CD8-positive, alpha-beta memory T cell (primary cell): Measurements from ENCODE around the gene DDX51. TPM values are rescaled to one million over a fixed set of nuclear protein-coding genes. Genes with fewer than 3 reads are reported as not detected.

Experiments used
- CTCF ChIA-PET: fragments of 350-600 bp; sonication (Branson Sonifier 250); formaldehyde crosslinking; loops from one replicate; lab custom pipeline; 2021; ENCODE audit warnings: antibody characterized with exemption; lab: Charles Lee
- POLR2A ChIA-PET: fragments of 350-600 bp; sonication (Branson Sonifier 250); formaldehyde crosslinking; loops from one replicate; lab custom pipeline; 2021; ENCODE audit warnings: antibody characterized with exemption; lab: Charles Lee
- DNase-seq, 5 donors: peaks; one replicate each; pipeline versions ENCODE4 v3.0.0 to v3.0.0-alpha.2; 2020 to 2022; ENCODE audit warnings: mixed read lengths in 1 of 5
- H3K27ac ChIP-seq: one replicate; pipeline ENCODE4 v1.7.0; 2013; ENCODE audit warnings: low read depth, mild to moderate bottlenecking, low read length, moderate library complexity
- H3K27me3 ChIP-seq: 2 replicates; pipeline ENCODE4 v1.7.0; 2013; ENCODE audit warnings: low read length, mild to moderate bottlenecking; ENCODE audit not compliant: insufficient read depth, poor library complexity, severe bottlenecking
- H3K36me3 ChIP-seq: 2 replicates; pipeline ENCODE4 v1.7.0; 2013; ENCODE audit warnings: mild to moderate bottlenecking, low read length, moderate library complexity; ENCODE audit not compliant: insufficient read depth
- H3K4me1 ChIP-seq: 2 replicates; pipeline ENCODE4 v1.7.0; 2013; ENCODE audit warnings: mild to moderate bottlenecking, low read length, moderate library complexity; ENCODE audit not compliant: insufficient read depth
- H3K4me3 ChIP-seq: 2 replicates; pipeline ENCODE4 v1.7.0; 2013; ENCODE audit warnings: mild to moderate bottlenecking, low read length
- H3K9me3 ChIP-seq: 2 replicates; pipeline ENCODE4 v1.7.0; 2013; ENCODE audit warnings: mild to moderate bottlenecking, low read length
- H3K27ac Mint-ChIP-seq, 8 donors: one replicate each; pipeline ENCODE4 v1.8.0; 2020 to 2021; ENCODE audit warnings: mixed read lengths in 8 of 8, mild to moderate bottlenecking in 6 of 8, inconsistent platforms in 3 of 8, moderate library complexity in 3 of 8
- H3K27me3 Mint-ChIP-seq, 2 donors: one replicate each; pipeline ENCODE4 v1.8.0; 2020 to 2021; ENCODE audit warnings: mixed read lengths in 2 of 2, mild to moderate bottlenecking in 1 of 2, moderate library complexity in 1 of 2
- H3K36me3 Mint-ChIP-seq, 3 donors: one replicate each; pipeline ENCODE4 v1.8.0; 2020 to 2021; ENCODE audit warnings: mixed read lengths in 3 of 3, inconsistent platforms in 1 of 3, mild to moderate bottlenecking in 1 of 3
- H3K4me1 Mint-ChIP-seq, 3 donors: one replicate each; pipeline ENCODE4 v1.8.0; 2020 to 2021; ENCODE audit warnings: mixed read lengths in 3 of 3, inconsistent platforms in 1 of 3, mild to moderate bottlenecking in 1 of 3
- H3K4me3 Mint-ChIP-seq, 7 donors: one replicate each; pipeline ENCODE4 v1.8.0; 2020 to 2021; ENCODE audit warnings: mixed read lengths in 7 of 7, mild to moderate bottlenecking in 6 of 7, moderate library complexity in 4 of 7, inconsistent platforms in 2 of 7
- H3K9me3 Mint-ChIP-seq, 5 donors: one replicate each; pipeline ENCODE4 v1.8.0; 2020 to 2022; ENCODE audit warnings: mixed read lengths in 5 of 5, mild to moderate bottlenecking in 3 of 5, moderate library complexity in 2 of 5, inconsistent platforms in 1 of 5
- polyA plus RNA-seq: library from polyadenylated mRNA; unstranded; fragments of 300-500 nt; fragmentation: Illumina TruSeq; gene quantifications from one replicate; pipeline ENCODE4 v1.2.3, GENCODE V29; 2021
- total RNA-seq, 2 experiments: library from RNA; stranded (reverse); gene quantifications; one replicate each; pipeline ENCODE4 v1.2.3, GENCODE V29; 2021

DDX51 gene
- total and polyA plus RNA-seq, 3 experiments from 2014 or later = 14.1 to 36.4 (median 35.2) TPM

GRCh38 chr12:132163041-132163910, 19.2 kb upstream of the DDX51 start:
- H3K4me1 Mint-ChIP-seq = peaks cover 7 to 24% (median 8%) of the 10 kb centered on the region in 3 donors
- H3K9me3 Mint-ChIP-seq = no peaks in the 10 kb centered on the region
- no peak overlapping the region for H3K27ac ChIP-seq
- no peaks in the 10 kb centered on the region for H3K27me3 Mint-ChIP-seq
- no peaks in the 10 kb centered on the region for H3K27me3 ChIP-seq
- no peaks in the 10 kb centered on the region for H3K36me3 ChIP-seq
- peak overlapping the region in 3 of 7 donors; percentile 37 to 62 (median 52) for H3K4me3 Mint-ChIP-seq
- ChIA-PET POLR2A (interaction anchor here (1.3 kb wide), 1 partner anchor 22 kb away, joined by 4 read pairs; no protein-coding TSS in a partner anchor), CTCF (interaction anchor here (1.2 to 1.9 kb wide), 3 partner anchors 9 to 56 kb away, joined by 3 to 5 read pairs (median 4); no protein-coding TSS in a partner anchor)
- H3K4me1 ChIP-seq = peaks cover 26% of the 10 kb centered on the region
- DNase-seq = peak in 1 of 5 donors; percentile 39
- no peaks in the 10 kb centered on the region for H3K36me3 Mint-ChIP-seq
- H3K27ac Mint-ChIP-seq = peak overlapping the region in 2 of 8 donors; percentile 11 to 27
- no peak overlapping the region for H3K4me3 ChIP-seq
- H3K9me3 ChIP-seq = no peaks in the 10 kb centered on the region

- no peaks in the 10 kb centered on the region for H3K27me3 ChIP-seq
- H3K9me3 ChIP-seq = no peaks in the 10 kb centered on the region
- H3K4me3 Mint-ChIP-seq = peak overlapping the region in 4 of 7 donors; percentile 15 to 59 (median 28)
- H3K4me1 Mint-ChIP-seq = peaks cover 7 to 24% (median 8%) of the 10 kb centered on the region in 3 donors
- peak in 2 of 5 donors; percentile 33 to 44 for DNase-seq
- H3K27me3 Mint-ChIP-seq = no peaks in the 10 kb centered on the region
- H3K36me3 ChIP-seq = no peaks in the 10 kb centered on the region
- no peaks in the 10 kb centered on the region for H3K36me3 Mint-ChIP-seq
- CTCF ChIA-PET = interaction anchor here (1.2 to 1.9 kb wide), 3 partner anchors 9 to 57 kb away, joined by 3 to 5 read pairs (median 4); no protein-coding TSS in a partner anchor
- peaks cover 21% of the 10 kb centered on the region for H3K4me1 ChIP-seq
- POLR2A ChIA-PET = interaction anchor here (1.3 kb wide), 1 partner anchor 23 kb away, joined by 4 read pairs; no protein-coding TSS in a partner anchor
- H3K9me3 Mint-ChIP-seq = no peaks in the 10 kb centered on the region
- no peak overlapping the region for H3K27ac ChIP-seq
- H3K27ac Mint-ChIP-seq = no peak overlapping the region
- no peak overlapping the region for H3K4me3 ChIP-seq
Measured at GRCh38 chr12:132162508-132163031, 18.5 kb upstream of the DDX51 start.

GRCh38 chr12:132161796-132162507, 17.8 kb upstream of the DDX51 start:
- Mint-ChIP-seq H3K4me1 (peaks cover 7 to 24% (median 8%) of the 10 kb centered on the region in 3 donors), H3K9me3 (no peaks in the 10 kb centered on the region), H3K27ac (peak overlapping the region in 2 of 8 donors; percentile 11 to 78), H3K27me3 (no peaks in the 10 kb centered on the region), H3K4me3 (peak overlapping the region in 2 of 7 donors; percentile 23 to 29), H3K36me3 (no peaks in the 10 kb centered on the region)
- POLR2A ChIA-PET = interaction anchor here (1.3 kb wide), 1 partner anchor 24 kb away, joined by 4 read pairs; no protein-coding TSS in a partner anchor
- Histone ChIP-seq H3K4me1 (peaks cover 21% of the 10 kb centered on the region), H3K27me3 (no peaks in the 10 kb centered on the region), H3K36me3 (peaks cover 2% of the 10 kb centered on the region), H3K9me3 (no peaks in the 10 kb centered on the region), H3K27ac (no peak overlapping the region), H3K4me3 (no peak overlapping the region)
- CTCF ChIA-PET = interaction anchor here (1.0 to 1.9 kb wide), 4 partner anchors 24 to 57 kb away, joined by 3 to 5 read pairs (median 4); no protein-coding TSS in a partner anchor
- peak in 1 of 5 donors; percentile 39 for DNase-seq

GRCh38 chr12:132161036-132161781, 17.1 kb upstream of the DDX51 start:
- Mint-ChIP-seq H3K36me3 (no peaks in the 10 kb centered on the region), H3K4me3 (no peak overlapping the region), H3K27ac (peak overlapping the region in 1 of 8 donors; percentile 68), H3K27me3 (no peaks in the 10 kb centered on the region), H3K9me3 (no peaks in the 10 kb centered on the region), H3K4me1 (peaks cover 7 to 24% (median 8%) of the 10 kb centered on the region in 3 donors)
- Histone ChIP-seq H3K27me3 (no peaks in the 10 kb centered on the region), H3K36me3 (peaks cover 9% of the 10 kb centered on the region), H3K4me3 (no peak overlapping the region), H3K27ac (no peak overlapping the region), H3K4me1 (peaks cover 21% of the 10 kb centered on the region), H3K9me3 (no peaks in the 10 kb centered on the region)
- DNase-seq = no peak
- POLR2A ChIA-PET = no interaction called here
- CTCF ChIA-PET = interaction anchor here (1.0 to 1.4 kb wide), 2 partner anchors 25 to 33 kb away, joined by 3 to 5 read pairs; no protein-coding TSS in a partner anchor

GRCh38 chr12:132160601-132161035, 16.5 kb upstream of the DDX51 start:
- Mint-ChIP-seq H3K27me3 (no peaks in the 10 kb centered on the region), H3K36me3 (no peaks in the 10 kb centered on the region), H3K4me3 (no peak overlapping the region), H3K4me1 (peaks cover 7 to 24% (median 8%) of the 10 kb centered on the region in 3 donors), H3K27ac (no peak overlapping the region), H3K9me3 (no peaks in the 10 kb centered on the region)
- no peak for DNase-seq
- H3K9me3 ChIP-seq = no peaks in the 10 kb centered on the region
- H3K27ac ChIP-seq = no peak overlapping the region
- H3K27me3 ChIP-seq = no peaks in the 10 kb centered on the region
- ChIA-PET POLR2A (no interaction called here), CTCF (no interaction called here)
- H3K4me3 ChIP-seq = no peak overlapping the region
- peaks cover 21% of the 10 kb centered on the region for H3K4me1 ChIP-seq
- peaks cover 12% of the 10 kb centered on the region for H3K36me3 ChIP-seq

GRCh38 chr12:132160016-132160415, 15.9 kb upstream of the DDX51 start:
- peak overlapping the region in 1 of 8 donors; percentile 38 for H3K27ac Mint-ChIP-seq
- Histone ChIP-seq H3K9me3 (no peaks in the 10 kb centered on the region), H3K36me3 (peaks cover 12% of the 10 kb centered on the region), H3K27ac (no peak overlapping the region), H3K4me3 (no peak overlapping the region), H3K4me1 (peaks cover 21% of the 10 kb centered on the region), H3K27me3 (no peaks in the 10 kb centered on the region)
- ChIA-PET CTCF (no interaction called here), POLR2A (no interaction called here)
- H3K4me1 Mint-ChIP-seq = peaks cover 7 to 24% (median 8%) of the 10 kb centered on the region in 3 donors
- peak in 1 of 5 donors; percentile 32 for DNase-seq
- no peaks in the 10 kb centered on the region for H3K36me3 Mint-ChIP-seq
- peak overlapping the region in 1 of 7 donors; percentile 34 for H3K4me3 Mint-ChIP-seq
- no peaks in the 10 kb centered on the region for H3K27me3 Mint-ChIP-seq
- no peaks in the 10 kb centered on the region for H3K9me3 Mint-ChIP-seq

- H3K27me3 Mint-ChIP-seq = no peaks in the 10 kb centered on the region
- Histone ChIP-seq H3K4me1 (peaks cover 21% of the 10 kb centered on the region), H3K36me3 (peaks cover 12% of the 10 kb centered on the region), H3K9me3 (no peaks in the 10 kb centered on the region), H3K4me3 (no peak overlapping the region), H3K27me3 (no peaks in the 10 kb centered on the region), H3K27ac (no peak overlapping the region)
- H3K27ac Mint-ChIP-seq = peak overlapping the region in 1 of 8 donors; percentile 38
- peaks cover 7 to 23% (median 8%) of the 10 kb centered on the region in 3 donors for H3K4me1 Mint-ChIP-seq
- no peaks in the 10 kb centered on the region for H3K36me3 Mint-ChIP-seq
- ChIA-PET CTCF (no interaction called here), POLR2A (interaction anchor here (0.6 kb wide), 1 partner anchor 118 kb away, joined by 3 read pairs; no protein-coding TSS in a partner anchor)
- H3K4me3 Mint-ChIP-seq = no peak overlapping the region
- no peaks in the 10 kb centered on the region for H3K9me3 Mint-ChIP-seq
- peak in 1 of 5 donors; percentile 38 for DNase-seq
Measured at GRCh38 chr12:132159555-132160003, 15.5 kb upstream of the DDX51 start.
